Activated T-cell treated with anti-CD3 and anti-CD28 coated beads for 24 hours (primary cell): ENCODE measurements around the gene MTCP1.

Source experiments
- DNase-seq: peaks from one replicate; pipeline ENCODE4 v3.0.0-alpha.2; 2020; ENCODE audit warnings: low read depth

The MTCP1 gene

GRCh38 chrX:155053656-155054055 is 17.3 kb downstream of the MTCP1 start:
- no peak for DNase-seq

GRCh38 chrX:155052738-155053498 is 18.0 kb downstream of the MTCP1 start:
- no peak for DNase-seq

GRCh38 chrX:155048977-155049619 is 21.8 kb downstream of the MTCP1 start:
- peak; percentile 10 for DNase-seq

GRCh38 chrX:155046811-155047528 is 24.0 kb downstream of the MTCP1 start:
- DNase-seq, result no peak

- no peak for DNase-seq
These were observed 24.7 kb downstream of the MTCP1 start for GRCh38 chrX:155046129-155046810.

- no peak for DNase-seq
These were observed 35.2 kb downstream of the MTCP1 start for GRCh38 chrX:155035688-155036087.

GRCh38 chrX:155031657-155032056 is 39.3 kb downstream of the MTCP1 start:
- DNase-seq, result no peak

GRCh38 chrX:155028877-155029291 is 42.1 kb downstream of the MTCP1 start:
- no peak for DNase-seq

GRCh38 chrX:155028129-155028528 is 42.8 kb downstream of the MTCP1 start:
- DNase-seq, result no peak

- peak; percentile 2 for DNase-seq
These were observed 43.3 kb downstream of the MTCP1 start for GRCh38 chrX:155027509-155028066.

GRCh38 chrX:155026727-155027508 is 44.0 kb downstream of the MTCP1 start, which contains the start of gene FUNDC2:
TSS of gene FUNDC2 (plus strand) at chrX:155026844. CDS start at chrX:155026939, 95 bp downstream.
- peak; percentile 87 for DNase-seq

GRCh38 chrX:155026420-155026726 is 44.6 kb downstream of the MTCP1 start:
- DNase-seq, result no peak

- DNase-seq, result no peak
These were observed 46.8 kb downstream of the MTCP1 start for GRCh38 chrX:155023907-155024833.

GRCh38 chrX:155022585-155022984 is 48.4 kb downstream of the MTCP1 start, which contains the start of gene F8:
TSS of gene F8 (minus strand) at chrX:155022723. CDS start at chrX:155022552, 171 bp downstream.
- no peak for DNase-seq

- DNase-seq, result no peak
These were observed 50.3 kb downstream of the MTCP1 start for GRCh38 chrX:155020591-155020990.
